Activated naive CD4-positive, alpha-beta T cell treated with Interleukin-2 at 50 U/mL for 16 hours (primary cell): ENCODE data around the gene ARFGEF2.
"Not testable (repeated sequence)": the region's sequence is repeated elsewhere in the genome, so short reads cannot be mapped to it uniquely, and the experiment has no call there.

ENCODE experiments used
- DNase-seq: peaks from one replicate; pipeline ENCODE4 v3.0.0-alpha.2; 2020

ARFGEF2 gene

GRCh38 chr20:48930035-48930434 is 8.5 kb downstream of the ARFGEF2 start:
- DNase-seq: no peak

DNA sequence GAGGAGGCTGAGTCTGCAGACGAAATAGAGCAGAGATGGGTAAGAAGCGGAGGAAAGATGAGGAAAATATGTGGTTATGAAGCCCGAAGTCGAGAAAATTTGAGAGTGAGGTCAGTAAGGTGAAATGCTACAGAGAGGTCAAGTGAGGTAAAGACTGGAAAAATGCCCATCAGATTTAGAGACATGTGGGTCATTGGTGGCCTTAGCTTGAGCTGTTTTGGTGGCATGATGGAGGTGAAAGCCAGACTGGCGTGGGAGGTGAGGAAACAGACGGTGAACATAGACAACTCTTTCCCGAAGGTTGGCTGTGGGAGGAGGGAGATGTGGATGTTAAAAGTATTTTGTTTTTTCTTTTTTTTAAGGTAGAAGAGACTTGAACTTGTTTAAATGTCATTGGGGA is 9.4 kb downstream of the ARFGEF2 start:
- DNase-seq: no peak

- DNase-seq: no peak
These were observed 10.2 kb downstream of the ARFGEF2 start for GRCh38 chr20:48931527-48932374.

- DNase-seq: no peak
These were observed 10.9 kb downstream of the ARFGEF2 start for GRCh38 chr20:48932375-48932941.

GRCh38 chr20:48933017-48933766 is 11.7 kb downstream of the ARFGEF2 start:
- no peak for DNase-seq

DNA sequence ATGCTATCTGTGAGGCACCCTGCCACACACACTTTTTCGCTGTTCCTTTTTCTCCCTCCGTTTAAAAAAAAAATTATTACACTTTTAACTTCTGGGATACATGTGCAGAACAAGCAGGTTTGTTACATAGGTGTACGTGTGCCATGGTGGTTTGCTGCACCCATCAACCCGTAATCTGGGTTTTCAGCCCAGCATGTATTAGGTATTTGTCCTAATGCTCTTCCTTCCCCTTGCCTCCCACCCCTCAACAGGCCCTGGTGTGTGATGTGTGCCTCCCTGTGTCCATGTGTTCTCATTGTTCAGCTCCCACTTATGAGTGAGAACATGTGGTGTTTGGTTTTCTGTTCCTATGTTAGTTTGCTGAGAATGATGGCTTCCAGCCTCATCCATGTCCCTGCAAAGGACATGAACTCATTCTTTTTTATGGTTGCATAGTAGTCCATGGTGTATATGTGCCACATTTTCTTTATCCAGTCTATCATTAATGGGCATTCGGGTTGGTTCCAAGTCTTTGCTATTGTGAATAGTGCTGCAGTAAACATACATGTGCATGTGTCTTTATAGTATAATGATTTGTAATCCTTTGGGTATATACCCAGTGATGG is 12.9 kb downstream of the ARFGEF2 start:
- not testable (repeated sequence) for DNase-seq

DNA sequence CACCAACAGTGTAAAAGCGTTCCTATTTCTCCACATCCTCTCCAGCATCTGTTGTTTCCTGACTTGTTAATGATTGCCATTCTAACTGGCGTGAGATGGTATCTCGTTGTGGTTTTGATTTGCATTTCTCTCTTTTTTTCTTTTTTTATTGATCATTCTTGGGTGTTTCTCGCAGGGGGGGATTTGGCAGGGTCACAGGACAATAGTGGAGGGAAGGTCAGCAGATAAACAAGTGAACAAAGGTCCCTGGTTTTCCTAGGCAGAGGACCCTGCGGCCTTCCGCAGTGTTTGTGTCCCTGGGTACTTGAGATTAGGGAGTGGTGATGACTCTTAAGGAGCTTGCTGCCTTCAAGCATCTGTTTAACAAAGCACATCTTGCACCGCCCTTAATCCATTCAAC is 13.5 kb downstream of the ARFGEF2 start:
- DNase-seq: not testable (repeated sequence)

DNA sequence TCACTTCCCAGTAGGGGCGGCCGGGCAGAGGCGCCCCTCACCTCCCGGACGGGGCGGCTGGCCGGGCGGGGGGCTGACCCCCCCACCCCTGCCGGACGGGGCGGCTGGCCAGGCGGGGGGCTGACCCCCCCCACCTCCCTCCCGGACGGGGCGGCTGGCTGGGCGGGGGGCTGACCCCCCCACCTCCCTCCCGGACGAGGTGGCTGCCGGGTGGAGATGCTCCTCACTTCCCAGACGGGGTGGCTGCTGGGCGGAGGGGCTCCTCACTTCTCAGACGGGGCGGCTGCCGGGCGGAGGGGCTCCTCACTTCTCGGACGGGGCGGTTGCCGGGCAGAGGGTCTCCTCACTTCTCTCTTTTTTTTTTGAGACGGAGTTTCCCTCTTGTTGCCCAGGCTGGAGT is 14.7 kb downstream of the ARFGEF2 start:
- DNase-seq: not testable (repeated sequence)

- no peak for DNase-seq
These were observed 16.2 kb downstream of the ARFGEF2 start for GRCh38 chr20:48937674-48938073.

- no peak for DNase-seq
These were observed 17.2 kb downstream of the ARFGEF2 start for GRCh38 chr20:48938670-48939069.

GRCh38 chr20:48940170-48940569 is 18.7 kb downstream of the ARFGEF2 start:
- DNase-seq: no peak

DNA sequence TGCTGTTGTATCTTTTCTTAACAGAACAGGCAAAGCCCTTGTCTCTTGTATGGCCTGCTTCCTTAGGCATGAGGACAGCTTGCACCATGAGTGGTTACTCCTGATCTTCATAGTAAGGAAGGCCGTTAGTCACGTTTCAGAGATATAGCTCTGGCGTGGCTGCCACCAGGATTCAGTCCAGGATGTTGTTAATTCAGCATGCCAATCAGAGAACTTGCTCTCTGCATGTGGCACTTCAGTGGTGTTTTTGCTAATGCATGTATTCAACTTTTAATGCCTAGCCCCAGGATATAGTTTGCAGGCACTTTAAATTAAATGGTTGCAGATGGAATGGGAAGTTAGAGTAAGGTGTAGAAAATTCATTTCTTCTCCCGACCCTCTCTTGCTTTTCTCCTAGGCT is 20.0 kb downstream of the ARFGEF2 start:
- no peak for DNase-seq

GRCh38 chr20:48942730-48943129 is 21.2 kb downstream of the ARFGEF2 start:
- no peak for DNase-seq

- DNase-seq: no peak
These were observed 23.3 kb downstream of the ARFGEF2 start for GRCh38 chr20:48944663-48945297.

- DNase-seq: no peak
These were observed 24.5 kb downstream of the ARFGEF2 start for GRCh38 chr20:48945840-48946514.

GRCh38 chr20:48948612-48949011 is 27.1 kb downstream of the ARFGEF2 start:
- no peak for DNase-seq

DNA sequence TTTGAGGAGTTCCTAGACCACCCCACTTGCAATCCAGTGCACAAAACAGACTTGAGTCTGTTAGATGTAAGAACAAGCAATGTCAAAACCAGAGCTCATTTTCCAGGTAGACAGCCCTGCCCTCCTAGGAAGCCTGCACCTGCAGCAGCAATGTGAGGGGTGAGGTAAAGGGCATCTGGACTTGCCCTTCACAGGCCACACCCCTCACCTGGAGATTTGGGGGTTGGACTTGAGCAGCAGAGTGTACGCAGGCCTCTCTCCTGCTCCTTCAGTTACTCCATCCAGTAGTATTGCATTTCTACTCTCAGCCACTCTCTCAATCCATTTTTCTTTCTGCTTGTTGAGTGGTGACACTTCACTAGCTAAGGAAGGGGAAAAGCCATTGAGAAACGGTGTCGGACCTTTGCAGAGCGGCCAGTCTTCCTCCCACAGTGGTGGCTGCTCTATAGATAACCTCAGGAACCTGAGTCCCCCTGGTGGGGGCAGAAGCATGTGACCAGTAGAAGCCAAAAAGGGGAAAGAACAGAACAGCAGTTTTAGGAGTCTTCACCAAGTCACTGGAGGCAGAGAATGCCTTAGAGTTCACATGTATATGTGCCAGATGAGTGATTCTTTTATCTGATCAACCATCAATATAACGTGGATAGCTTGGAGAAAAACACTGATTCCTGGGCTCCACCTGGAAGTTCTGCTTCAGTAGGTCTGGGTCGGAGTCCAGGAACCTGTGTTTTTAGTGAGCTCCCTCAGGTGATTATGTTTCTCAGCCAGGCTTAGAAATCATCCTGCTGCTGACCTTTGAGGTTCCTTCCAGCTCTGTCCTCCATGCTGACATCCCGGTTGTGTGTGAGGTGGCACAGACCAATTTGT is 28.0 kb downstream of the ARFGEF2 start:
- no peak for DNase-seq

DNA sequence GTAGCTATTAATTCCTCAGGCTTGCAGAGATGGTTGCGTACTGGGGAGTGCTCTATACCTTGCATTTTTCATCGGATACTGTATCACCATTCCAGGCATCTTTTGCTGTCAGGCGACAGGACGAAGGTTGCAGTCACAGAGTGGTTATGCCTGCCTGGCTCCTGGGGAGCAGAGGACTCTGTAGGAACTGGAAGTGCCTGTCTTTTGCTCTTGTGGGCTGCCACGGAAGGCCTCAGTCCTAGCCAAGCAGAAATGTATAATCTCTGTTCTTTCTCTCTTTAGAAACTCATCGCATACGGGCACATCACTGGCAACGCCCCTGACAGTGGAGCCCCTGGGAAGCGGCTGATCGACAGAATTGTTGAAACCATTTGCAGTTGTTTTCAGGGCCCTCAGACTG is 29.5 kb downstream of the ARFGEF2 start:
- DNase-seq: no peak

GRCh38 chr20:48951646-48952045 is 30.1 kb downstream of the ARFGEF2 start:
- DNase-seq: no peak

DNA sequence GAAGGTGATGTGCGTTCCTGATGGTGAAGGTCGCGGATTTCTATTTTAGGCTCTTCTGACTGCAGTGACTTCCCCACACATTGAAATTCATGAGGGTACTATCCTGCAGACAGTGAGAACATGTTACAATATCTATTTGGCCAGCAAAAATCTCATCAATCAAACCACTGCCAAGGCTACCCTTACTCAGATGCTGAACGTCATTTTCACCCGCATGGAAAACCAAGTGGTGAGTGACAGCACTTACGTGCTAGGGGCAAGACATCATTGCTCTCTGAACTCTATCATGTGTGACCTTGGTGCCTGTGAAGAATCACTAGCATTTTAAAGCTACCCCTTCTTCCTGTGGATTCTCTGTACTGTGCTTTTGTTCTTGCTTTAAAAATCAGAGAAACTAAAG is 31.1 kb downstream of the ARFGEF2 start:
- DNase-seq: no peak

- DNase-seq: no peak
These were observed 32.1 kb downstream of the ARFGEF2 start for GRCh38 chr20:48953653-48954052.
